K562 (cell line): ENCODE measurements around the gene NDUFB10. TPM values are rescaled to one million over a fixed set of nuclear protein-coding genes. Genes with fewer than 3 reads are reported as not detected.

Experiments used
- ARID1B ChIP-seq: fragments of 450-650 bp; IDR thresholded peaks from 2 replicates; pipeline ENCODE4 v1.6.1; 2016; ENCODE audit warnings: antibody characterized with exemption, mild to moderate bottlenecking, inconsistent platforms
- ATF7 ChIP-seq: fragments of 450-650 bp; IDR thresholded peaks from 2 replicates; pipeline ENCODE4 v1.7.1; 2014; ENCODE audit warnings: mild to moderate bottlenecking, moderate library complexity
- FOXP4 ChIP-seq: sonication (generic); formaldehyde crosslinking; IDR thresholded peaks from 2 replicates; pipeline ENCODE4 v1.8.0; 2022; ENCODE audit warnings: mild to moderate bottlenecking, missing genetic modification reagents, borderline replicate concordance
- GABPB2 ChIP-seq: fragments of 250-450 bp; sonication (Bioruptor Pico); conservative IDR thresholded peaks from 2 replicates; pipeline ENCODE4 v1.5.1; 2021; ENCODE audit warnings: mild to moderate bottlenecking
- MBD2 ChIP-seq: sonication (generic); IDR thresholded peaks from 2 replicates; pipeline ENCODE4 v1.6.1; 2016; ENCODE audit warnings: low read depth, borderline replicate concordance
- MYC ChIP-seq, 2 experiments: fragments of 250-450 bp in 1 of 2; sonication (Bioruptor Pico) in 1 of 2; IDR thresholded peaks; 2 replicates each; pipeline versions ENCODE4 v1.5.1 to v1.6.1; 2012 to 2021; ENCODE audit warnings: low read depth in 2 of 2, borderline replicate concordance in 1 of 2, improper control_type of control experiment in 1 of 2, low read length in 1 of 2, mild to moderate bottlenecking in 1 of 2, moderate library complexity in 1 of 2
- NR2C1 ChIP-seq, 2 experiments: fragments of 450-650 bp; IDR thresholded peaks; 2 replicates each; pipeline ENCODE4 v1.6.1; 2017; ENCODE audit warnings: mild to moderate bottlenecking in 2 of 2, antibody characterized with exemption in 1 of 2, inconsistent platforms in 1 of 2, missing compliant biosample characterization in 1 of 2, missing genetic modification characterization in 1 of 2
- PHF20 ChIP-seq: fragments of 450-650 bp; IDR thresholded peaks from 2 replicates; pipeline ENCODE4 v1.6.1; 2018; ENCODE audit not compliant: partially characterized antibody
- PREB ChIP-seq: sonication (generic); formaldehyde crosslinking; IDR thresholded peaks from 2 replicates; pipeline ENCODE4 v1.8.1; 2023; ENCODE audit warnings: mild to moderate bottlenecking, missing genetic modification reagents
- RNF2 ChIP-seq: sonication (generic); IDR thresholded peaks from 2 replicates; pipeline ENCODE4 v1.6.1; 2016
- SRF ChIP-seq, 2 experiments: fragments of 250-450, 450-650 bp in 1 of 2; sonication (Bioruptor Pico) in 1 of 2; sonication (generic) in 1 of 2; formaldehyde crosslinking; IDR thresholded peaks; 2 replicates each; pipeline versions ENCODE4 v1.5.0 to v1.5.1; 2020 to 2022; ENCODE audit warnings: mild to moderate bottlenecking in 1 of 2, missing genetic modification reagents in 1 of 2
- TFAP4 ChIP-seq: sonication (generic); formaldehyde crosslinking; IDR thresholded peaks from 2 replicates; pipeline ENCODE4 v1.8.0; 2022; ENCODE audit warnings: missing genetic modification reagents, mild to moderate bottlenecking, moderate library complexity, borderline replicate concordance
- TRIM24 ChIP-seq, 2 experiments: fragments of 450-650 bp; IDR thresholded peaks; 2 replicates each; pipeline ENCODE4 v1.6.1; 2016
- ZNF511 ChIP-seq: sonication (generic); formaldehyde crosslinking; IDR thresholded peaks from 2 replicates; pipeline ENCODE4 v1.8.0; 2022; ENCODE audit warnings: mild to moderate bottlenecking, missing genetic modification reagents
- polyA plus RNA-seq, 8 experiments: library from polyadenylated mRNA; depleted of rRNA in 4 of 8; stranded (reverse) in 5 of 8; unstranded in 3 of 8; fragments of >200 nt; fragmentation: Nextera tagmentation in 2 of 8; fragmentation: Illumina TruSeq in 1 of 8; extraction: Ambion mirVana in 2 of 8; extraction: Trizol in 1 of 8; gene quantifications; 2 replicates each; pipeline versions ENCODE4 v1.2.1 to v1.2.3, GENCODE V29; 2011 to 2014; ENCODE audit warnings: inconsistent platforms in 1 of 8, missing spikeins in 1 of 8
- total RNA-seq, 7 experiments: library from RNA; depleted of rRNA in 6 of 7; stranded (reverse); fragments of >200 nt in 6 of 7; fragmentation: Illumina TruSeq in 2 of 7; extraction: Trizol in 2 of 7; gene quantifications; 2 replicates each; pipeline versions ENCODE4 v1.2.1 to v1.2.3, GENCODE V29; 2011 to 2021; ENCODE audit warnings: low replicate concordance in 1 of 7

The NDUFB10 gene
- total and polyA plus RNA-seq, 9 of the 15 experiments (the other 6 are each of a cell fraction or from before 2014, with no cell fraction given): 69.3 to 527 (median 161) TPM

- peak; percentile 19; the same call in 1 of the 2 replicates for TF ChIP-seq ZNF511 (CRISPR knock-in tag)
- no peak for TF ChIP-seq PREB (CRISPR knock-in tag)
- peak; percentile 98 for TF ChIP-seq TFAP4 (CRISPR knock-in tag)
- TF ChIP-seq TRIM24 (IDR thresholded peaks at IDR 0.05): 0 out of 4 replicates have a peak, but pooled peaks of 1 of the 2 experiments have one; percentile 6
- peak; percentile 25; the same call in 1 of the 2 replicates for TF ChIP-seq ARID1B
- peak; percentile 47; the same call in 1 of the 2 replicates for TF ChIP-seq FOXP4 (CRISPR knock-in tag)
- TF ChIP-seq MBD2: peak; percentile 18; the same call in 1 of the 2 replicates
- no peak for TF ChIP-seq GABPB2 (CRISPR knock-in tag)
- peak in 1 of 2 experiments; percentile 86; a peak in 1 of 4 replicates for TF ChIP-seq SRF (CRISPR knock-in tag; IDR thresholded peaks at IDR 0.05)
- TF ChIP-seq MYC (IDR thresholded peaks at IDR 0.05; ENCODE audit: low read depth, low read length): peak; percentile 95
- TF ChIP-seq MYC (CRISPR knock-in tag; IDR thresholded peaks at IDR 0.05; ENCODE audit: borderline replicate concordance, low read depth): no peak
- TF ChIP-seq PHF20: peak; percentile 30
- peak; percentile 57; the same call in 1 of the 2 replicates for TF ChIP-seq RNF2
- TF ChIP-seq ATF7: peak; percentile 69
- TF ChIP-seq NR2C1 (IDR thresholded peaks at IDR 0.05): no peak
- TF ChIP-seq NR2C1 (tag; IDR thresholded peaks at IDR 0.05): peak; percentile 51; the same call in 1 of the 2 replicates
Observed at GRCh38 chr16:2003827-2004641, 44.7 kb downstream of the NDUFB10 start (continued).
